Astrocyte (in vitro differentiated cells and primary cell): ENCODE results near the gene C3orf52.

Experiments used
- EZH2 ChIP-seq: IDR thresholded peaks from 2 replicates; pipeline ENCODE4 v1.6.1; 2012; ENCODE audit warnings: mild to moderate bottlenecking, low read length, inconsistent platforms; ENCODE audit not compliant: insufficient read depth
- TF ChIP-seq, protein P1 (sequence below): IDR thresholded peaks from 2 replicates; pipeline ENCODE4 v1.5.1; 2011; ENCODE audit warnings: low read depth, mild to moderate bottlenecking, inconsistent platforms, low read length, moderate library complexity; ENCODE audit not compliant: insufficient read depth

DNA sequence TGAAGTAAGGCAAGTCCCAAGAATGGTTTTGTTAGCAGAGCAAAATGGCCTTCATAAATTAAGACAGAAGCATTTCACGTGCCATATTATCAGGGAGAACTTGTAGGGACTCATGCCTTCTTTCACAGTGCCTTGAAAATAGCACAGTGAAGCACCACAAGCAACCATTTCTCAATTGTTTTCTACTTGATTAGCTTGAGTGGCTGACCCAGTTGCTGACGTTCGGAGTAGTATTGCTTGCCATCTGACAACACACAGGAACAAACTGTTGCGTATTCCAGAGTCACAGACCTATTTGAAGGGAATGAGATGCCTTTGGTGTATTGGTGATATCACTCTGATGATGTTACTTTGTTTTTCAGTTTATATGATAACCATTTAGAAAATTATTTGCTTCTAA lies 3.0 kb upstream of the C3orf52 start:
- TF ChIP-seq, protein P1, sequence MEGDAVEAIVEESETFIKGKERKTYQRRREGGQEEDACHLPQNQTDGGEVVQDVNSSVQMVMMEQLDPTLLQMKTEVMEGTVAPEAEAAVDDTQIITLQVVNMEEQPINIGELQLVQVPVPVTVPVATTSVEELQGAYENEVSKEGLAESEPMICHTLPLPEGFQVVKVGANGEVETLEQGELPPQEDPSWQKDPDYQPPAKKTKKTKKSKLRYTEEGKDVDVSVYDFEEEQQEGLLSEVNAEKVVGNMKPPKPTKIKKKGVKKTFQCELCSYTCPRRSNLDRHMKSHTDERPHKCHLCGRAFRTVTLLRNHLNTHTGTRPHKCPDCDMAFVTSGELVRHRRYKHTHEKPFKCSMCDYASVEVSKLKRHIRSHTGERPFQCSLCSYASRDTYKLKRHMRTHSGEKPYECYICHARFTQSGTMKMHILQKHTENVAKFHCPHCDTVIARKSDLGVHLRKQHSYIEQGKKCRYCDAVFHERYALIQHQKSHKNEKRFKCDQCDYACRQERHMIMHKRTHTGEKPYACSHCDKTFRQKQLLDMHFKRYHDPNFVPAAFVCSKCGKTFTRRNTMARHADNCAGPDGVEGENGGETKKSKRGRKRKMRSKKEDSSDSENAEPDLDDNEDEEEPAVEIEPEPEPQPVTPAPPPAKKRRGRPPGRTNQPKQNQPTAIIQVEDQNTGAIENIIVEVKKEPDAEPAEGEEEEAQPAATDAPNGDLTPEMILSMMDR = no peak
- TF ChIP-seq EZH2 = no peak
